Activated CD4-positive, alpha-beta T cell treated with anti-CD3 and anti-CD28 coated beads, Interleukin-2, amount 50 U/mL, for 24 hours (primary cell): ENCODE measurements around the gene GAST.
A peak's percentile ranks its signal among the peaks of the same experiment; 100 is the strongest.

Experiments used
- DNase-seq, 2 donors: peaks; one replicate each; pipeline ENCODE4 v3.0.0-alpha.2; 2020; ENCODE audit warnings: low read depth in 1 of 2, low spot score in 1 of 2

GAST gene

GRCh38 chr17:41707803-41708669, 4.1 kb upstream of the GAST start:
- DNase-seq, result no peak

DNA sequence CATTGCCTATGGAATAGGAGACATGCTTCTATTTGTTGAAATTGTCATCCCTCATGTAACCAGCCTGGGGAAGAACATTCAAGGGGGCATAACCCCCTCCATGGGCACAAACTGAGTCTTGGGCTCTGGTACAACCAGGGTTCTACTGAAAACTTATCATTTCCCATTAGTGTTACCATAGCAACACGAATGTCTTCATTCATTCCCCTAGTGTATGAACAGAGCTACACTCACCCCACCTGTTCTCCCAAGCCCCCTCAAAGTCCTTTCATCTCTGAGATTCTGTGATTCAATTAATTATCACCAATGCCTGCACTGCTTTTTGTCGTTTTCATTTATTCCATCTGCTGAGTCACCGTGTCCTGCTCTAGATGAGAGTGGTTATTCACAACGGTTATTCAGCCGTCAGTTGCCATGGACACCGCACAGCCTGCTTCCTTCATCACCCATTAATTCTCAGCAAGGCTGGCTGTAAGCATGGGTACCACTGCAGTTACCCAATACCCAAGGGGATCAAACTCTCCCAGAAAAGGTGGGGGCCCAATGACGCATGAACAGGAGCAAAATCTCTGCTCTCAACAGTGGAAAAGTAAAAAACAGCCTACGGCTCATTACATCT, 1.6 kb upstream of the GAST start:
- DNase-seq, result no peak

- no peak for DNase-seq
Observed at GRCh38 chr17:41717408-41718286, 5.5 kb downstream of the GAST start.

- no peak for DNase-seq
Observed at GRCh38 chr17:41718287-41718645, 6.1 kb downstream of the GAST start.

DNA sequence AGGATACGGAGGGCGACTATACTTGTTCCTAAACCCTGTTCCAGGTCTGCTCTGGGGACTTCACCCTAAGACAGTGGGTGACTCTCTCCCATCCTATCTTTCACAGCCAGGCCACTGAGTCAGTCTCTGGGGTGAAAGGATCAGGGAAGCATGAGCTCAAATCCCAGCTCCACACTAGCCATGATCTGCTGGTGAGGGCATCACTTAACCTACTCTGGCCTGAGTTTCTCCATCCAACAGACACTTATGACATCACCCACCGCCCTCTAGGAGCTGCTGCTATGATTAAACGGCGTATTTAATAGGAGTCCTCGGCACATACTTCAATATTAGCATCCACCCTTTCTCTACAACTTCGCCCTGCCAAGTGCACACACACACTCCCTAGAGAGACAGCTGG, 10.1 kb downstream of the GAST start:
- DNase-seq, result no peak

- DNase-seq, result no peak
Observed at GRCh38 chr17:41723801-41724475, 11.8 kb downstream of the GAST start.

GRCh38 chr17:41724476-41725050, 12.4 kb downstream of the GAST start:
- DNase-seq, result no peak

DNA sequence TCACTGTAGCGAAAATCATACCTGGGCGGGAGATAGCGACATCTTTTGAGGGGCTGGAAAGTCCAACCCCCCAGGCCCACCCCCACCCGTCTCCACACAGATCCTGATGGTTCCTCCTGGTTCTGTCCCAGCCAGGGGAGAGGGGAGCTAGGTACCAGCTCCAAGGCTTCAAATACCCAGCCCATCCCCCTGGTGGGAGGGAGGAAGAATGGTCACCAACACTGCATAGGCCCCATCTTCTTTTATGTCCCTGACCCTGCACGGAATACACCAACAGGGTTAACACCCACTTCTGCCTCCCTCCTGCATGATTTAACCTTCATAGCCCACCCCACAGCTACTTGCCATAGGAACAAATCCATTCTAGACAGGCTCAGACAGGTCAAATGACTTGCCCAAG, 13.0 kb downstream of the GAST start:
- no peak for DNase-seq

DNA sequence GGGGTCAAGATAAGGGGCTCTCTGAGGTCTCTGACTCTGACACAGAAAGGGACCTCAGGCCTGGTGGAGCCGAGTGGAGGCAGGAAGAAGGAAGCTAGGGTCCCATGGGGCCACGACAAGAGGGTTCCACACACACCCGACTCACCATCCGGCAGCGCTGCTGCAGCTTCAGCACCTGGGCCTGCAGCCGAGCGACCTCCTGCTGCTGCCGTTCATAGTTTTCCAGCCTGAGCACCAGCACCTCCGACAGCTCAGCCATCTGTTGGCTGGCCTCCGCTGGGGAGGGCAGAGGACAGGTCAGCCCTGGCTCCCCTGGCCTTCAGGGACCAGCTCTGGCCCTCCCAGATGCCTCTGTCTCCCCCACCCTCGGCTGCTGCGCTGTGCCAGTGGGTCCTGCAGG, 15.9 kb downstream of the GAST start:
- DNase-seq, result no peak

- DNase-seq, result no peak
Observed at GRCh38 chr17:41730479-41730878, 18.3 kb downstream of the GAST start.

DNA sequence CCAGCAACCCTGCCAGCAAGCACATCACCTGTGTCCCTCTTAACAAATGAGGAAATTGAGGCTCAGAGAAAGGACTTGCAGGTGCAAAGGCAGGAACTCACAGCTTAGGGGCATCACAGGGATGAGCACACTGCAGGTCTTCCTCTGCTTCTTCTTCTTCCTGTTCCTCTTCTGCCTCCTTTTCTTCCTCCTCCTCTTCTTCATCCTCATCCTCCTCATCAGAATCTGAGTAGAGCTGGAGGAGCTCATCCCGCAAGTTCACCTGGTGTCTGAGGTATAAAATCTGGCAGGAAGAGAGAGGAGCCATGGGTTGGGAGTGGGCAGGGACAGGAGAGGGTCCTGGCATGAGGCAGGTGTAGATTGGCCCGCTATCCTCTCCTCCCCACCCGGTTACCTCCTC, 19.7 kb downstream of the GAST start:
- no peak for DNase-seq

DNA sequence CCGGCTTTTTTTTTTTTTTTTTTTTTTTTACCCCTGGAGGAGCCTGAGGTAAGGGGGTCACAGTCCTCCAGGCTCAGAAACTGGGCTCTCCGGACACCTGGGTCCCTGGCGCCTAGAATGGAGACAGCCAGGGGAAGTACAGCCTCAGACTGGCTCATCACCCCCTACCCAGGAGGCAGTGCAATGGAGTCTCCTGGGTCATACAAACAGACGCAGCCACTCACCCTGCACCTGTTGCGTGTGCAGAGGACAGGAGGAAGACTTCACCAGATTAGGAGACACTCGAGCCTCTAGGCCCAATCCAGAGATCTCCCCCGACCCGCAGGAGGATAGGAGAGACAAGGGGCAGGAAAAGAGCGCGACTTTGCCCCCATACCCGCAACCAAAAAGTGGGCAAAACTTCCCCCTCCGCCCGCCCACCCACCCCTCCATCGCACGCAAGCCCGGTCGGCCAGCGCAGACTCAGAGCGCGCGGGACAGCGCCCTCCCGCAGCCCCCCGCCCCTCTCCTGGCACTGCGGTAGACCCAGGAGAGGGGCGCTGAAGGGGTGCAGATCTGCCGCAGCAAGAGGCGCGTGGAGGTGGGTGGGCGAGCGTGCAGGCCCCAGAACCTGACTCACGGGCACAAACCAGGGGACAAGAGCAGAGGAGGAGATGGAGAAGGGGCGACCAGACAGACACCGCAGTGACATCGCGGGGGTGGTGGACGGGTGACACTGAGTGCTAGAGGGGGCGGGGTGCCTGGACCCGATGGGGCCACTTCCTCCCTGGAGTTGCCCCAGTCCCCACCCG, 21.4 kb downstream of the GAST start:
- no peak for DNase-seq

- no peak for DNase-seq
Observed at GRCh38 chr17:41734139-41734948, 22.2 kb downstream of the GAST start, which contains the start of gene HAP1. HAP1 (minus strand) TSS chr17:41734643; CDS start chr17:41734634, 9 bp downstream.

- DNase-seq, result no peak
Observed at GRCh38 chr17:41734949-41735313, 22.8 kb downstream of the GAST start.

DNA sequence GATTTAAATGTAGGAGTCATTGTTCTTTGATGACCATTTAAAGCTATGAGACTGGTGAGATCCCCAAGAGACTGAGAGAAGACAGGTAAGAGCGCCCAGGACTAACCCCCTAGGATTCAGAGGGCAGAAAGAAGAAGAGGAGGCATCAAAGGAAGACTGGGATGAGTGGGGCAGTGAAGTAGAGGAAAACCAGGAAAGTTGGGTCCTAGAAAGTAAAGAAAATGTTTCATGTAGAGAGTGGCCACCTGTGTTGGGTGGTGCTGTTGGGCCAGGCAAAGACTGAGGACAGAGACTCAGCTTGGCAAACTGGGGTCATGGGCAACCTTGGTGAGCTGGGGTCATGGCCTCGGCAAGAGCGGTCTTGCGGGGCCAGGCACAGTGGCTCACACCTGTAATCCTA, 23.6 kb downstream of the GAST start:
- no peak for DNase-seq

DNA sequence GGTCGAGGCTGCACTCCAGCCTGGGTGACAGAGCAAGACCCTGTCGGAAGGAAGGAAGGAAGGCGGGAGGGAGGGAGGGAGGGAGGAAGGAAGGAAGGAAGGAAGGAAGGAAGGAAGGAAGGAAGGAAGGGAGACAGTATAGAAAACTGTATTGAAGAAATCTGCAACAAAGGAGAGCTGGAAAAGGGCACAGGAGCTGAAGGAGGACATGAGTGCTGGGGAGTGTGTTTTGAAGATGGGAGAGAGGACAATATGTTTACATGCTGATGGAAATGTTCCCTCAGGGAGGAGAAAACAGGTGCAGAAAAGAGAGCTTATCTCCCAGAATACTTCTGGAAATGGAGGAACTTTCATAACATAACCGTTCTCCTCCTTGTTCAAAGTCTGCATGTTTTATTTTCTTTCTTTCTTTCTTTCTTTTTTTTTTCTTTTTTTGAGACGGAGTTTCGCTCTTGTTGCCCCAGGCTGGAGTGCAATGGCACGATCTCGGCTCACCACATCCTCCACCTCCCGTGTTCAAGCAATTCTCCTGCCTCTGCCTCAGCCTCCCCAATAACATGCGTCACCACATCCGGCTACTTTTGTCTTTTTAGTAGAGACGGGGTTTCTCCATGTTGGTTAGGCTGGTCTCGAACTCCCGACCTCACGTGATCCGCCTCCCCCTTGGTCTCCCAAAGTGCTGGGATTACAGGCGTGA, 25.0 kb downstream of the GAST start:
- DNase-seq, result no peak

GRCh38 chr17:41737680-41738023, 25.5 kb downstream of the GAST start:
- DNase-seq, result no peak

DNA sequence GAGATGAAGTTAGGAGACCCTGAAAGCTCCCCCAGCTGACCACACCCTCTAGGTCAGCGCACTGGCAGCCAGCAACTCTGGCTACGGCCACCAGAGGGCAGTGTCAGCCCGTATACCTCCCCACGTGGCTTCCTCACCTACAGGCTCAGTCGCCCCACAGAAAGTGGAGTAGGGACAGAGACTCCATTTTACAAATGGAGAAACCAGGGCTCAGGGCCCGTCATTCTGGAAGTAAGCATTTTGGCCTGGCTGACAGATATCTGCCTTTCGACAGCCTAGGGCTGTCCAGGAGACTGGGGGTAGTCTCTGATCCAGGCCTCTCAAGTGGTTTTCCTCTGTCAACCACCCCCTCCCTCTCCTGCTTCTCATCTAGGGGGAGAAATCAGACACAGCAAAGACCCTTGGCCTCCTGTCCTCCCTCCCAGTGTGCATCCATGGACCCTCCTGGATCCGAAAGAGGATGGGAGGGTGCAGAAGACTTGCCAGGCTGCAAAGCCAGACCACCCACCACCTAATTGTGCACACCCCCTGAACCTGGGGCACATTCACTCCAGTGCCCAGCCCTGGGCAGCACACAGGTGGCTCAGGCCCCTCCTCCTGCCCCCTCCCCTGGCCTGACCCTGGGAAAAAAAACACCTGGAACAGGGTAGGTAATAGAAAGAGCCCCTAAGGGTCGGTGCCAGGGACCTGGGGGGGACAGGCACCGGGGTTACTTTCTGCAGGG, 26.1 kb downstream of the GAST start:
- peak; percentile 71 to 75 for DNase-seq
